GM19467 (cell line): ENCODE data around the gene PPP1R16B.
"Not testable (repeated sequence)": the region's sequence is repeated elsewhere in the genome, so short reads cannot be mapped to it uniquely, and the experiment has no call there.

Experiments
- ATAC-seq: cut with Tn5 transposase; IDR thresholded peaks from one replicate; pipeline ENCODE4 v1.9.1; 2021; ENCODE audit warnings: mild to moderate bottlenecking, moderate library complexity; ENCODE audit not compliant: unreplicated experiment

PPP1R16B gene

DNA sequence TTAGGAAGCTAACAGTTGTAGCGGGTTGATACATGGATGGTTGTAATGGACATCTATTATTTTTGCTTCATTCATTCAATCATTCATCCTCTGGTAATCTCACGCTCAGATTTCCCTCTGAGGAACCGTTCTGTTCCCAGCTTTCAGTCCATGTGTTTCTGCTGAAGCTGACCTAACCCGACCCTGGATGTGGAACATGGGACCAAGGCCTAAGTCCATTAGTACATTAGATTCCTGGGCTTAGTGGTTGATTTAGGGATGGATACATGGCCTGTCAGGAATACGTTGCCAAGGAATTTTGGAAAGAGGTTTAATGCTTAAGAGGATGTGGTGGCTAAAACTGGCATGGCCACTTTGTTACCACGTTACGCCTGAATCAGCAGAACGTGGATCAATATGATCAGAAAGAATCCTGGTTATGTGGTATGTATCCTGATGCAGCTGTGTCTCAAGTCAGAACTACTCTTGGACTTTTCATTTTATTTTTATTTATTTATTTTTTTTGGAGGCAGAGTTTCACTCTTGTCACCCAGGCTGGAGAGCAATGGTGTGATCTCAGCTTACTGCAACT is 152.5 kb downstream of the PPP1R16B start:
- no peak for ATAC-seq

DNA sequence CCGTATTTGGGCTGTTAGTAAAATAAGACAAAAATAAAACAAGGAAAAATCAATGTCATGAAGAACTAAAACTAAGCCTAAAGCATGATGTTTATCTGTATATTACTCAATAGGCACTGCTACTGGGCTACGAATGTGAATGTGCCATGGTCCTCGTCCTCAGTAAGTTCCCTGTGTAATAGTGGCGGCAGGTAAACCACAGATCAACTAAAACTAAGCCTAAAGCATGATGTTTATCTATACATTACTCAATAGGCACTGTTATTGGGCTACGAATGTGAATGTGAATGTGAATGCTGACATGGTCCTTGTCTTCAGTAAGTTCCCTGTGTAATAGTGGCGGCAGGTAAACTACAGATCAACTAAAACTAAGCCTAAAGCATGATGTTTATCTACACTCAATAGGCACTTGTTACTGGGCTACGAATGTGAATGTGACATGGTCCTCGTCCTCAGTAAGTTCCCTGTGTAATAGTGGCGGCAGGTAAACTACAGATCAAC is 154.7 kb downstream of the PPP1R16B start:
- ATAC-seq, result not testable (repeated sequence)

DNA sequence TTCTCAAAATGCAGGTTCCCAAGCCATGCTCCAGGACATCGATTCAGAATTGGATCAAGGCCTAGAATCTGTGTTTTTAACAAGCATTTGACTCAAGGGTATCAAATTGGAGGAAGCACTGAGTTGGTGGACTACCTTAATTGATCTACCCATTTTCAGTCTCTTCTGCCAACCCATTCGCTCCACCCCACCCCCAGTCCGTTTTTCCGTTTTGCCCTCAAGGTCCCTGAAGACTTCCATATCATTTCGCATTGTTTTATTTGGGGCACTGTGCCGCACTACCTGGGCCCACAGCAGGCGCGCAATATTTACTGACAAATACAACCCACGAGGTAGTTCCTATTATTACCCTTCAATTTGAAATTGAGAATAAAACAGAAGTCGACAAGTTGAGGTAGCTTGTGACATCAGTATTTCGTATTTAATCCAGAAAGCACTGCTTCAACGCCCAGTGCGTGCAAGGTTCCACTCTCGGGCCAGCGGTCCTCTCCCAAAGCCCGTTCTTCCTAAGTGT is 156.1 kb downstream of the PPP1R16B start:
- no peak for ATAC-seq

DNA sequence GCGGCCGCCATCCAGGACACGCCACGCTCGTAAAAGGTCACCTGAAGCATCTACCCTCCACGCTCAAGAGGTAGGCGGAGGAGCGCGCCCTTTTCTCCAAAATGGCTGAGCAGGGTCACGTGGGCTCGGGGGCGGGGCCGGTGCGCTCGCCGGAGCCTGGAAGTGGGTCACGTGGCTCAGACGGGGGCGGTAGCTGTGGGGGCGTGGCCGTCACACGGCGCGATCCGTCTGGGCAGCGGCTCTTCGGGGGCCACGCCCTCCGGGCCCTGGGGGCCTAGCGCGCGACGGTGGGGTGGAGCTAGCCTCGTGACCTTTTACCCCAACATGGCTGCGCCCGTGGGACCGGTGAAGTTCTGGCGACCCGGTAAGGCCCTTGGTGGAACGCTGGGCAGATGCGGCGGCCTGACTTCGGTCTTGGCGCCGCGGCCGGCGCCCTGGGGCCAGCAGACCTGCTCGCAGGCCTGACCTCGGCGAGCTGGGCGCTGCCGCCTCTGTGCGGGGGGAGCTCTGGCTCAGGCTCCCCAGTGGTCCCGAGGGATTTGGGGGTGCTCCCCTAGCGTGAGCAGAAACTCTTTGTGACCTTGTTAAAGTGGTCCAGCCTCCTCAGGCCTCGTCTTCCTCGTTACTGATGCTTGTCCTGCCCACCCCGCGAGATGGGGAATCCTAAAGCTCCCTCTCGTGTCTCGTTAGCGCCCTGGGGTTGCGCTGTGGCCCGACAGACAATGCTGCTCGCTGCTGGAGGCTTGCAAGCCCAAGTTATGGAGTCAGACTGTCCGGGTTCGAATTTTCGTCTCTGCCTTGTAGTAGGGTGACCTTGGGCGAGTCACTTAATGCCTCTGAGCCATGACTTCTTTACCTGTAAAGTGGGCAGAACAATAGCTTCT is 156.8 kb downstream of the PPP1R16B start, which contains the start of gene DHX35:
Gene DHX35 (plus strand): TSS at position 301 of the 884 bp plus-strand sequence. CDS start 24 bp downstream, at position 325.
- peak; percentile 93 for ATAC-seq

DNA sequence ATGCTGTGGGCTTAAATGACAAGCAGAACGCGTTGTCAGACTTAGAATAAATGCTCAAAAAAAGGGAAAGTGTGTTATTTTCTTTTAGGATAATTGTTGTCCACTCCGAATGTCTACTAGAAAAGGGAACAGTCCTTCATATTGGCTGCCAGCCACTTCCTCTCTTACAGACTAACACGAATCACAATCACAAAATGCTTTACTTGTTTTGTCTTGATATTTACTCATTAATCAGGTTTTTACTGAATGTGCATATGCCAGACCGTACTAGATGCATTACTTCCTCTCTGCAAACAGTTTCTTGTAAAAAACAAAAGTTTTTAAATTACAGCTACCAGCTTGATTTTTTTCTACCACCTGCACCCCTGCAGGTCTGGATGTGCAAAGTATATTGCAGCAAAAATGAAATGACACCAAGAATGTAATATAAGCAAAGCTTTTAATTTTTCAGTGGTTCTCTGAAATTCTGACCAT is 157.5 kb downstream of the PPP1R16B start:
- no peak for ATAC-seq

DNA sequence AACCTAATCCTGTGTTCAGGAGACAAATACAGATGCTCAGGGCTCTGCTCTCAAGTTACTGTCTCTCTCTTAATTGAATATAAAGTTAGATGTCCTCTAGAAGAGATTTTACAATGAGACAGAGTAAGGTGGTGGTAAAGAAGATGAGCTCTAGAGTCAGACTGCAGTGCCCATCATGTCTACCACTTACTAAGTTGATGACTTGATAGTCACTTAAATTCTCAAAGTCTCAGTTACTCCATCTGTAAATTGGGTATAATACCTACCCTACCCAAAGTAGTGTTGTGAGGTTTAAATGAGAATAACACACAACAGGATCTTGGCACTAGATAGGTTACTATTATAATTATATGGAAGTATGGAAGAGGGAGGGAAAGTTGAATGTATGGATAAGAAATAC is 158.2 kb downstream of the PPP1R16B start:
- ATAC-seq, result no peak

DNA sequence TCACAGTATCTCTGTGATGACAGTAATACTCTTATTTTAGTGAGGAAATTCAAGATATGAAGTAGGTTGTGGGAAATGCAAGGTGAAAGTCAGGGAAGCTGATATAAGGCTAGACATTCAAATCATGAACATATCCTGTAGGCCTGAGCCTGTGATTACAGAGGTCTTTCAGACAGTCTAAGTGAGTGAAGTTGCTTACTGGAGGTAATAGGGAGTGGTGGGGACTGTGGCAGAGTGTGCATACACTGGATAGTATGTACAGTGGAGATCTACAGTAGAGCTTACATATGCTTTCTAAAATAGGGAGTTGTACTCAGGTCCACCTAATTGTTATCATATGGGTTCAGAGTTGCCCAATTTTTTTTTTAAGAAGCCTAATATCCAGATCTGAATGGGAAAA is 159.8 kb downstream of the PPP1R16B start:
- ATAC-seq, result no peak

DNA sequence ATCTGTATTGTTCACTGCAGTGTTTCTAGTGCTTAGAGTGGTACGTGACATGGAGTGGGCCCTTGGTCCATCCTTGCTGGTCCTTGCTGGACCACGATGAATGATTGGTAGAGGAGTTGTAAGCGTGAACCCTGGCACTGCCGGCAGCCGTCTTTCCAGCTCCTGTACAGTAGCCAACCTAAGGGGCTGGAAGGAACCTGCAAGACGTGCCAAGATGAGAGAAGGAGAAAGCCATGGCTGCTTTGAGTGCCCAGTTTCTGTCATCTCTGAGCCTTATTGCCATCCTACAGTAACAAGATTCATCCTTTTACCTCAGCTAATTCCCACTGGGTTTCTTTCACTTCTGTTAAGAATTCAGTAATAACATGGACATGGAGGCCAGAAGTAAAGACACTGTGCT is 162.6 kb downstream of the PPP1R16B start:
- ATAC-seq, result no peak

DNA sequence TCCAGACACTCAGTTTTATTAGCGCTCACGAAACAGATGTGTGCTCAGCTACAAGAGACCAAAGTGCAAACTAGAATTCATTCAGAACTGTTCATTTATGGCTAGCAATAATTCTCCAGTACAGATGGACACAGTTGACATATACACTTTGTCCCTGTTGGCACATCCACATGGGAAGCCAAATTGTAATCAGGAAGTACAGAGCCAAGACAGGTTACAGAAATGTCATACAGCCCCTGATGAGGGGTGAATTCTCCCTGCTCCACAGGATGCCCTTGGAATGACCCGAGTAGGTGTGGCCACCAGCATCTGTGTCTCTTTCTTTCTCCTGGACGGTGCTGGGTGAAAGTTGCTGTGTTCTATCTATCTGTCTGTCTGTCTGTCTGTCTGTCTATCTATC is 164.2 kb downstream of the PPP1R16B start:
- no peak for ATAC-seq

DNA sequence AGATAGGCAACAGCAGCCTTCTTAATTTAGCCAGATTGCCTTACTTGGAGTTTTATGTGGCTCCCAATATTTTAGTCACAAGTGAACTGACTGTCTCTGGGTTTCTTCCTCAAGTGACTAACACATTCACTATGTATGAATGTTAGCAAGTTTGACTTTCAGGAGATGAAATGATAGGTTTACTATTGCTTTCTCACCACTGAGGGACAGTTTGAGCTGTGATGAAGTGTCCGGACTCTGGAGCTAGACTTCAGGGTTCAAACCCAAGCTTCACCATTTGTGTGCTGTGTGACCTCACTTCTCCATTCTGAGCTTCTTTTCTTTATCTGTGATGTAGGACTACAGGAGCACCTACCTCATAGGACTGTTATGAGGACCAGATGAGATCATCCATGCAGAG is 164.8 kb downstream of the PPP1R16B start:
- no peak for ATAC-seq
